ENCODE results near the gene PAAF1. TPM values are rescaled to one million over a fixed set of nuclear protein-coding genes. Genes with fewer than 3 reads are reported as not detected.

Gene PAAF1
- total and polyA plus RNA-seq, 2 donors (not counting 1 experiment from before 2014, with no cell fraction given), result 9.2 to 17.5 TPM

DNA sequence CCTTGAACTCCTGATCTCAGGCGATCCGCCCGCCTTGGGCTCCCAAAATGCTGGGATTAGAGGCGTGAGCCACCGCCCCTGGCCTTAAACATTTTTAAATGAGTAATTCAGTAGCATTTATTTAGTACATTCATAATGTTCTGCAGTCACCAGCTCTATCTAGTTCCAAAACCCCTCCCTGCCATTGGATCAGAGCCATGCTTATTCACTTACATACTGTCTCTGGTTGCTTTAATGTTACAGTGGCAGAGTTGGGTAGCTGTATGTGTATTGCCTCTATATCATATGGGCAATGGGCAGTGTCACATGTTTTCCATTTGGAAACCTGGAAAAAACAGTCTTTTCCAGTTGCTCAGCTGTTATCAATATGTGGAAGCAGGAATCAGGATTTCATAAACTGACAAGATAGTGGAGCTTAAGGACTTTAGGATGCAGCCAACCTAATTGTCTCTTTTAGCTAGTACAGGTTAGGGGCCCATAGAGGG lies 10.7 kb upstream of the PAAF1 start:
- H2AFZ ChIP-seq (ENCODE audit: low read length), result no peak overlapping the region
- peak; percentile 68 to 91 for DNase-seq (ENCODE audit: low read depth in 2 of 2)
- peak overlapping the region; percentile 3 for H3K27ac ChIP-seq (ENCODE audit: insufficient read depth, low read length)
- TF ChIP-seq EZH2 (IDR thresholded peaks at IDR 0.05; ENCODE audit: low read length, missing control alignments), result no peak
- no peak for TF ChIP-seq CTCF (conservative IDR thresholded peaks at IDR 0.05 in 1 of 2, IDR thresholded peaks at IDR 0.05 in 1 of 2; ENCODE audit: low read depth in 1 of 2, low read length in 2 of 2)
- H3K4me3 ChIP-seq (replicated peaks in 1 of 4; ENCODE audit: control extremely low read depth in 1 of 4, insufficient read depth in 1 of 4, low read depth in 3 of 4, low read length in 4 of 4), result no peak overlapping the region
- H3K9ac ChIP-seq (ENCODE audit: insufficient read depth, low read length), result no peak overlapping the region
- no peaks in the 10 kb centered on the region for H3K79me2 ChIP-seq (ENCODE audit: control insufficient read depth, insufficient read depth, low read length)
- no peaks in the 10 kb centered on the region for H3K27me3 ChIP-seq (ENCODE audit: control insufficient read depth, insufficient read depth, low read length)
- H3K4me1 ChIP-seq (ENCODE audit: control insufficient read depth, extremely low read depth, insufficient read depth, low read length), result peaks cover 5% of the 10 kb centered on the region
- H3K4me2 ChIP-seq (ENCODE audit: extremely low read depth, insufficient read depth, low read length), result peak overlapping the region; percentile 3
- no peaks in the 10 kb centered on the region for H3K36me3 ChIP-seq (ENCODE audit: control insufficient read depth, insufficient read depth, low read length)
- no peaks in the 10 kb centered on the region for H4K20me1 ChIP-seq (ENCODE audit: control insufficient read depth, extremely low read depth, insufficient read depth, low read length)
- no peaks in the 10 kb centered on the region for H3K9me3 ChIP-seq (ENCODE audit: control insufficient read depth, insufficient read depth, low read depth, low read length)

DNA sequence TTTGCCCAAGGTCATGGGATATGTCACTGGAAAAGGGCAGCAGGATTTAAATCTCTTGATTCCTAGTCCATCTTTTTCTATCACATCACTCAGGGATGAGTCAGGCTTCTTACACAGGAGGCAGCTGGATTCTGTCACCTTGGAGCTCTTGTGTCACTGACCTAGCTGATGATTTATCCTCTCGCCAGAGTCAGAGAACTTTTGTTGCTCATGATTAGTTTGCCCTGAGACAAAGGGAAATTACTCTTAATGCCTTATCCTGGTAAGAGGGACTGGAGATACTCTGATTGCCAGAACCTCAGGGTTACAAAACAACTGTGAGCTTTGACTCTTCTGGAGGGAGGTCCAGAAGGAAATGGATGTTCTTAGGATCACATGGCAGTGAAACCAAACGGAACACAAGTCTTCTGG lies 10.2 kb upstream of the PAAF1 start:
- H3K27me3 ChIP-seq (ENCODE audit: control insufficient read depth, insufficient read depth, low read length), result no peaks in the 10 kb centered on the region
- H3K4me2 ChIP-seq (ENCODE audit: extremely low read depth, insufficient read depth, low read length), result peak overlapping the region; percentile 3
- peak; percentile 90 to 94 for DNase-seq (ENCODE audit: low read depth in 2 of 2)
- no peak overlapping the region for H3K9ac ChIP-seq (ENCODE audit: insufficient read depth, low read length)
- no peaks in the 10 kb centered on the region for H4K20me1 ChIP-seq (ENCODE audit: control insufficient read depth, extremely low read depth, insufficient read depth, low read length)
- no peaks in the 10 kb centered on the region for H3K9me3 ChIP-seq (ENCODE audit: control insufficient read depth, insufficient read depth, low read depth, low read length)
- H2AFZ ChIP-seq (ENCODE audit: low read length), result no peak overlapping the region
- no peaks in the 10 kb centered on the region for H3K79me2 ChIP-seq (ENCODE audit: control insufficient read depth, insufficient read depth, low read length)
- H3K27ac ChIP-seq (ENCODE audit: insufficient read depth, low read length), result peak overlapping the region; percentile 3
- H3K4me3 ChIP-seq (replicated peaks in 1 of 4; ENCODE audit: control extremely low read depth in 1 of 4, insufficient read depth in 1 of 4, low read depth in 3 of 4, low read length in 4 of 4), result no peak overlapping the region
- H3K36me3 ChIP-seq (ENCODE audit: control insufficient read depth, insufficient read depth, low read length), result peaks cover 2% of the 10 kb centered on the region
- peaks cover 5% of the 10 kb centered on the region for H3K4me1 ChIP-seq (ENCODE audit: control insufficient read depth, extremely low read depth, insufficient read depth, low read length)
- TF ChIP-seq EZH2 (IDR thresholded peaks at IDR 0.05; ENCODE audit: low read length, missing control alignments) (no peak), CTCF (conservative IDR thresholded peaks at IDR 0.05 in 1 of 2, IDR thresholded peaks at IDR 0.05 in 1 of 2; ENCODE audit: low read depth in 1 of 2, low read length in 2 of 2) (no peak)

DNA sequence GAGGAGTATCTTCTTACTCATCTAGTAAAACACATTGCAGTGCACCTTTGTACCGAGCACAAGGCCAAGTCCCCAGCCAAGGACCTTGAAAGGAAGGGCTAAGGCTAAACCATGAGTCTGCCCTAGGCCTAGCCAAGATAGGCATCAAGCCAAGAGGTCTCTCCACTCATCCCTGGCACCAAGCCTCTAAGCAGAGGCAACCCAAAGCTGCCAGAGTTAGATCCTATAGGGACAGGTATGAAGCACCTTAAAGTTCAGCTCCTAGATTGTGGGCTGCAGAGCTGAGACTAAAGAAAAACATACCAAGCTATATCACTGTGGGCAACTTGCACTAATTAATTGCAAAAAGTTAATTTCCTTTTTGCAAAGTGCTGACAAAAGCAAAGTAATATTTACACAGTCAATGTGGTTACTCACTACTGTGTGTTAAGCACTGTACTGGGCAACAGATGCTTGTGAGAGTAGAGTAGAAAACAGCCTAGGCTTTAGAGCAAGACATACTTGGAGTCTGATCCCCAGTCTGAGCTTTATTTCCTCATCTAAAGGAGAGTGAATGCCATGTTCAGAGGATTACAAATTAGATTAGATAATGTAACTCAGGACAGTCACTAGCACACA lies 7.4 kb upstream of the PAAF1 start:
- Histone ChIP-seq H3K9ac (ENCODE audit: insufficient read depth, low read length) (no peak overlapping the region), H3K27ac (ENCODE audit: insufficient read depth, low read length) (no peak overlapping the region), H3K36me3 (ENCODE audit: control insufficient read depth, insufficient read depth, low read length) (peaks cover 10% of the 10 kb centered on the region), H3K79me2 (ENCODE audit: control insufficient read depth, insufficient read depth, low read length) (peaks cover 7% of the 10 kb centered on the region), H4K20me1 (ENCODE audit: control insufficient read depth, extremely low read depth, insufficient read depth, low read length) (no peaks in the 10 kb centered on the region), H2AFZ (ENCODE audit: low read length) (no peak overlapping the region), H3K9me3 (ENCODE audit: control insufficient read depth, insufficient read depth, low read depth, low read length) (no peaks in the 10 kb centered on the region), H3K4me1 (ENCODE audit: control insufficient read depth, extremely low read depth, insufficient read depth, low read length) (peaks cover 5% of the 10 kb centered on the region), H3K4me3 (replicated peaks in 1 of 4; ENCODE audit: control extremely low read depth in 1 of 4, insufficient read depth in 1 of 4, low read depth in 3 of 4, low read length in 4 of 4) (no peak overlapping the region), H3K27me3 (ENCODE audit: control insufficient read depth, insufficient read depth, low read length) (no peaks in the 10 kb centered on the region), H3K4me2 (ENCODE audit: extremely low read depth, insufficient read depth, low read length) (no peak overlapping the region)
- peak in 1 of 2 donors; percentile 8 for DNase-seq (ENCODE audit: low read depth in 2 of 2)
- TF ChIP-seq EZH2 (IDR thresholded peaks at IDR 0.05; ENCODE audit: low read length, missing control alignments) (no peak), CTCF (conservative IDR thresholded peaks at IDR 0.05 in 1 of 2, IDR thresholded peaks at IDR 0.05 in 1 of 2; ENCODE audit: low read depth in 1 of 2, low read length in 2 of 2) (no peak)
